ENCODE results near the gene ZNF524.
"Not testable (repeated sequence)": the region's sequence is repeated elsewhere in the genome, so short reads cannot be mapped to it uniquely, and the experiment has no call there.

ZNF524 gene

GRCh38 chr19:55581145-55581822, 18.8 kb upstream of the ZNF524 start:
- no peak for DNase-seq (ENCODE audit: low spot score)

GRCh38 chr19:55581823-55582223, 18.3 kb upstream of the ZNF524 start:
- no peak for DNase-seq (ENCODE audit: low spot score)

GRCh38 chr19:55582284-55582683, 17.8 kb upstream of the ZNF524 start:
- DNase-seq (ENCODE audit: low spot score) = not testable (repeated sequence)

GRCh38 chr19:55583897-55584296, 16.2 kb upstream of the ZNF524 start:
- not testable (repeated sequence) for DNase-seq (ENCODE audit: low spot score)

- no peak for DNase-seq (ENCODE audit: low spot score)
These were observed 15.2 kb upstream of the ZNF524 start for GRCh38 chr19:55584871-55585270.

GRCh38 chr19:55585658-55586339, 14.3 kb upstream of the ZNF524 start:
- peak; percentile 56 for DNase-seq (ENCODE audit: low spot score)

- DNase-seq (ENCODE audit: low spot score) = peak; percentile 96
These were observed 13.0 kb upstream of the ZNF524 start for GRCh38 chr19:55586976-55587668.

- no peak for DNase-seq (ENCODE audit: low spot score)
These were observed 11.3 kb upstream of the ZNF524 start for GRCh38 chr19:55588738-55589137.

- no peak for DNase-seq (ENCODE audit: low spot score)
These were observed 10.0 kb upstream of the ZNF524 start for GRCh38 chr19:55590109-55590508.

- peak; percentile 46 for DNase-seq (ENCODE audit: low spot score)
These were observed 9.5 kb upstream of the ZNF524 start for GRCh38 chr19:55590617-55591016.

- DNase-seq (ENCODE audit: low spot score) = no peak
These were observed 8.5 kb upstream of the ZNF524 start for GRCh38 chr19:55591555-55591954.

GRCh38 chr19:55592391-55593090, 7.5 kb upstream of the ZNF524 start:
- DNase-seq (ENCODE audit: low spot score) = no peak

GRCh38 chr19:55593096-55593772, 6.9 kb upstream of the ZNF524 start:
- no peak for DNase-seq (ENCODE audit: low spot score)

GRCh38 chr19:55594996-55595545, 5.0 kb upstream of the ZNF524 start:
- DNase-seq (ENCODE audit: low spot score) = no peak

- DNase-seq (ENCODE audit: low spot score) = no peak
These were observed 3.8 kb upstream of the ZNF524 start for GRCh38 chr19:55596304-55596703.

GRCh38 chr19:55597501-55597921, 2.6 kb upstream of the ZNF524 start:
- no peak for DNase-seq (ENCODE audit: low spot score)

GRCh38 chr19:55598034-55598433, 2.1 kb upstream of the ZNF524 start:
- no peak for DNase-seq (ENCODE audit: low spot score)

- DNase-seq (ENCODE audit: low spot score) = peak; percentile 94
These were observed 1.2 kb upstream of the ZNF524 start for GRCh38 chr19:55598719-55599467.

GRCh38 chr19:55599468-55599841, 633 bp upstream of the ZNF524 start, which contains the start of gene FIZ1:
TSS of gene FIZ1 (minus strand) at chr19:55599517. CDS start at chr19:55597865, 1,652 bp downstream.
- peak; percentile 86 for DNase-seq (ENCODE audit: low spot score)

- no peak for DNase-seq (ENCODE audit: low spot score)
These were observed 557 bp downstream of the ZNF524 start for GRCh38 chr19:55600662-55601028.

- no peak for DNase-seq (ENCODE audit: low spot score)
These were observed 996 bp downstream of the ZNF524 start for GRCh38 chr19:55601084-55601483.

All from COLO829 (cell line).